ENCODE results near the gene SH3RF3.

Gene SH3RF3

DNA sequence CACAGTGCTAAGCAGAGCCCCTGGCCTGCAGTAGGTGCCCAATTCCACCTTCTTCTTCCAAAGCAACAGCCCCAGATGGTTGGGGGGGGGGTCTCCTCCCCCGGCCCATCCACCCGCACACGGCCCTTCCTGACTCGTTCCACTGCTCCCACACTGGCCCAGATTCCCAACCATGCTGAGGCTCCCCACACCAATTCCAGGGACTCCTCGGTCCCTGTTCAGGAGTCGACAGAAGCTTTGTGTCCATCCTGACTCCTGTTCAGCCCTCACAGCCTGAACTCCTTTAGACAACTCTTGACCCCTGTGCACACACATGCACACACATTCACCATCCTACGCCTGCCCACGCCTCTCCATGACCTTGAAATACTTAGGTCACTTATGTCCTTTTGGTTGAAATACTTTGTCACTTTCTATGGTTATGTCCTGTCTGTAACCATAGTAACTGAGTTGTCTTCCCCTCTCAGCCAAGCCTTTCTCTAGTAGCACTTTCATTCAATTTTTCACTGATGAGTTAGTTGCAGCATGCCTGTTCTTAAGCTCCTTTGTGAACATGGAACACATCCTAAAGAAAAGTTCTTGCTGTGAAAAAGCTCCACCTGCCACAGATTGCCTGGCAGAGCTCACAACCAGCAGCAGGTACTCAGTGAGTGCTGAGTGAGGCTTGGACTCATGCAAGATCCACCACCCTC, 258.9 kb downstream of the SH3RF3 start:
- DNase-seq, result peak in 3 of 10 donors; percentile 29 to 49 (median 32)
- intact Hi-C loops (cut with DNase I), result no loop called here

DNA sequence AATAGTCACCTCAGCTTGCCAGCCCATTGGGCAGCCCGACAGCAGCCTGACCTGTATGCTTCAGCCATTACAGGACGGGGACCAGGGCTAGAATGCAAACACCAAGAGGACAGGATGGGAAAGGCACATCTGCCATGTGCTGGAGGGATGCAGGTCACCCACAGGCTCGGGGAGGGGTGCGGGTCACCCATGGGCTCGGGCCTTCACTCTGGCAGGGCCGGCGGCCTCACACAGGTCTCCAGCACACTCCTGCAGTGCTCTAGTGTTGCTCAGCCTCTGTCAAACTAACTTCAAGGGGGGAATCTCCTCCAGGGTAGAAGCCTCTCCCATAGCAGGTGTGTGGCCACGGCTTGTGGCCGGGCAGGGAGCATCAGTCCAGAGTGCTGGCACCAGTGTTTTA, 262.2 kb downstream of the SH3RF3 start:
- peak in 1 of 10 donors; percentile 49 for DNase-seq
- intact Hi-C loops (cut with DNase I), result no loop called here

DNA sequence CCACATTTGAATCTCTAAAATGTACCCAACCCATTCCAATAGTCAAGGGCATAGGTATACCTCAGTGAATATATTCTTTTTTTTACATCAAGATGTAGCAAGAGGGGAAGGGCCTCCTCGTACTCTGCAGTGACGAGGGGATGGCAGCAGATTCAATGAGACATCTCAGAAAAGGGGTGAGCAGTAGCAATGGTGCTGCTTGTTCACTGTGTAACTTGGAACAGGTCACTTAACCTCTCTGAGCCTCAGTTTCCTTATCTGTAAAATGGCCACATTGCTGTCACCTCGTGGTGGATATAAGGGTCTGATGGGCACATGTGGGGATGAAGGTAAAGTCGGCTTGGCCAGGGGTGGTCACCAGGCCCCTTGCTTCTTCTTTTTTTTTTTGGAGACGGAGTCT, 263.1 kb downstream of the SH3RF3 start:
- DNase-seq, result no peak
- intact Hi-C loops (cut with DNase I), result no loop called here

DNA sequence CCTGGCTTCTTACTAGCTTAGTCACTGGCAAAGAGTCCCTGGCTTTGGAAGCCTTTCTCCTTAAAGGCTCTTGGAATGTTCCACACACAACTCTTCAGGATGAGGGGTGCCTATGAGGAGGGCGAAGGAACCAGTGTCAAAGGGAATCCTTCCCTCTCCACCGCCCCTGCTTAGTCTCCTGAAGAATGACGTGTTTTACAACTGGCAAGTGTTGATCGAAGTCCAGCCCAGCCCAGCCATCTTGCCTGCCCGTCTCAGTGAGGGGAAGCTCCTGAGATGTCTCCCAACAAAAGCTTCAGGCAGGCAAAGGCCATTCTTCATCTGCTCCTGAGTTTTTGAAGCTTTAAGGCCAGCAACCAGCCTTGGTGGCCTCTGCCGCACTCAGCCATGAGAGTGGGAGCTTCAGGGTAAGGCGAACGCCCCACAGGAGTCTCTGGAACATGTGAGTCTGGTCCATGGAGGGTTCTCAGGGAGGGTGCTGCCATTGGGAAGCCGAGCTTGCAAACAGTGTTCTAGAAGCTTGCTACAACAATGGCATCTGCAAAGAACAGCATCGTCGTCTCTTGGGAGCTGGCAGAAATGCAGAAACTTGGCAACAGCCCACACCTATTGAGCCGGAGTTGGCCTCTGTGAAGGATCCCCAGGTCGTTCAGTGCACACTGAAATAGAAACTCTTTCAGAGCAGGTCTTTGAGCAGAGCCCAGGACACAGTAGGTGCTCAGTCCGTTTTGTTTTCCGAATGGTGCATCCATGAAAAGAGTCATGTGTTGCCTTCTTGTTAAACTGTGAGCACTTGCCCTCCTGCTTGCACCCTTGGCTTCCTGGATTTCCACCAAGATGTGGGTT, 264.0 kb downstream of the SH3RF3 start:
- DNase-seq, result peak in 2 of 10 donors; percentile 20 to 23
- intact Hi-C loops (cut with DNase I), result no loop called here

GRCh38 chr2:109393662-109393972, 264.6 kb downstream of the SH3RF3 start:
- intact Hi-C loops (cut with DNase I), result no loop called here
- DNase-seq, result no peak

- no peak for DNase-seq
- intact Hi-C loops (cut with DNase I), result no loop called here
Measured at GRCh38 chr2:109395494-109396201, 266.6 kb downstream of the SH3RF3 start.

DNA sequence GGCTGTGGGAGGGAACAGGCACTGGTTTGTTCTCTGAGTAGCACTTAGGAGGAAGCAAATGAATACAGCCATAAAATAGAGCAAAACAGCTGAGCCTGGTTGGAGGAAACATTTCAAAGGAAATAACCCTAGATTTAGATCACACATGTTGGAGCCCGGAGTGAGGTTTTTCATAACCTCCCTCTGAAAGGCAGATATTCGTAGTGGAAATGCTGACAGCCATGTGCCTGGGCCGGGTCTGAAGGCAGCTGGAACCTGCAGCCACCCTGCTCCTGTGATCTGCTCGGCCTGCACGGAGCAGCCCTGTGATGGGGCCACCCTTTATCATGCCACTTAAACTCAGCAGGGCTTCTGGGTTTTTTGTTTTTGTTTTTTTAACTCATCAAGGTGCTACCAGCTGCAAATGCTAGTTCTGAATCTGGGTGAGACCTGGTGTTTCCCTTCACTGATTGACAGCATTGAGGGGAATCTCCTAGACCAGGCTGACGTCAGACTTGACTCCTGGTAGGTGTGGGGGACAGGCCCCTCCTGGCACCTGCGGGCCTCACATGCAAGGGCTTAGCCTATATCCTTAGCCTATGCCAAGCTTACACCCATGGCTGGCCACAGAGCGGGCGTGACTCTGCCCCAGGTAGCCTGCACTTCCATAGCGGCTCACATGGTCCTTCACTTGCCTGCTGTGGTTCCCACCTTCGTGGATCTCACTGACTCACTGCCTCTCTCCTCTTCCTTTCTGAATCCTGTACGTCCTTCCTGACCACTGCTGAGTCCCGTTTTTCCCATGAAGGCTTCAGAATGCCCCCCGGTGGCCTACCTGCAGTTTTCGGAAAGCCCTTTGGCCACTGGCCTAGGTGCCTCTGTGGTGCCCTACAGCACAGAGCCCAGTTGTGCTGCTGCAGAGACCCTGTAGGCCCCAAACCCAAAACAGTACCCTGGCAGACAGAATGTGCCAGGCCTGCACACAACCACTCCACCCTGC, 267.5 kb downstream of the SH3RF3 start:
- DNase-seq, result no peak
- intact Hi-C loops (cut with DNase I), result no loop called here

DNA sequence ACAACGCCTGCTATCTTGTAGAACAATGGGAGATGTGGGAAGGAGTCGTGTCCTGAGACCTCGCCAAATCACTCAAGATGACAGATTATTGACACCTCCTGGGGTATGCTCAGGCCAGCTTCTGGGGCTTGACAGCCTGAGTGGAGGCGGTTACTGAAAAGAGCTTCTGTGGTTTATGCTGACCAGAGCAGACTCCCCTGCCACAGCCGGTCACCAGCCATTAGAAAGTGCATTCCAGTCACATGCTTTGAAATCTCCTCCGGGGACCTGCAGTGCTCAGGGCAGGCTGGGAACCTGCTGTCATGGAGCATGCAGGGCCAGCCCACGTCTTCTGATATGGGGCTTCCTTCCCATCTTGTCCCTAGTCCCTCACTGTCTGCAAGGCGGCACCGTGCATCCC, 268.9 kb downstream of the SH3RF3 start:
- intact Hi-C loops (cut with DNase I), result no loop called here
- DNase-seq, result no peak

DNA sequence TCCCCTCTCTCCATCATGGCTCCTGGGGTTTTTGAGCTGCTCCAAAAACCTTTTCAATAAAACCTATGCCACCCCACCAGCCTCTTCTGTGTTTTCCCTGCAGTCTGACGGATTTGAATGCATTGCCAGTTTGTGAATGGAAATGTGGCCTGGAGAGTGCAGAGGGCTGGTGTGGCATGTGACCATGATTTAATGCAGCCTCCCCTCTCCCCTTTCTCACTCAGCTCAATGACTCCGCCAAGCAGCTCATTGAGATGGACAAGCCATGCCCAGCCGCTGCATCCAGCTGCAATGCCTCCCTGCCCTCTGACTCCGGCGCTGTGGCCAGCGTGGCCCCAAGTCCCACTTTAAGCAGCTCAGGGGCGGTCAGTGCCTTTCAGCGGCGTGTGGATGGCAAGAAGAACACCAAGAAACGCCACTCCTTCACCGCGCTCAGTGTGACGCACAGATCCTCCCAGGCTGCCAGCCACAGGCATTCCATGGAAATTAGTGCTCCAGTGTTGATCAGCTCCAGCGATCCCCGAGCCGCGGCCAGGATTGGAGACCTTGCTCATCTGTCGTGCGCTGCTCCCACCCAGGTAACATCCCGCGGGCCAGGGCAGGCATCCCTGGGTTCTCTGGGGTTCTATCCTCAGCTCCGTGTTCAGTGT, 269.5 kb downstream of the SH3RF3 start:
- intact Hi-C loops (cut with DNase I), result no loop called here
- DNase-seq, result no peak

GRCh38 chr2:109399066-109399465, 270.1 kb downstream of the SH3RF3 start:
- DNase-seq, result no peak
- intact Hi-C loops (cut with DNase I), result no loop called here

DNA sequence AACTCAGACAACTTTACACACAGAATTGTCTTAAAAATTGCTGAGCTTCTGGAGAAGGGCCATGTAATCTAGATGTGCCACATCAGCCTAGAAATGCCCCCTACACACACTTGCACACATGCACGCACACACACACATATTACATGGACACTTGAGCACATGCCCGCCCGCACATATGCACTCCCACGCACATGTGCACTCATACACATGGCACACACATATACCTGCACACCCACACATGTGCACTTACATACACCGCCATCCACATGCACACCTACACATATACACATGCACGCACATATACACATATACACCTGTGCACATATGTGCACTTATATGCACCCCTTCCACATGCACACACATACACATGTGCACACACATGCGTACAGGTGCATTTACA, 271.1 kb downstream of the SH3RF3 start:
- DNase-seq, result no peak
- intact Hi-C loops (cut with DNase I), result no loop called here

DNA sequence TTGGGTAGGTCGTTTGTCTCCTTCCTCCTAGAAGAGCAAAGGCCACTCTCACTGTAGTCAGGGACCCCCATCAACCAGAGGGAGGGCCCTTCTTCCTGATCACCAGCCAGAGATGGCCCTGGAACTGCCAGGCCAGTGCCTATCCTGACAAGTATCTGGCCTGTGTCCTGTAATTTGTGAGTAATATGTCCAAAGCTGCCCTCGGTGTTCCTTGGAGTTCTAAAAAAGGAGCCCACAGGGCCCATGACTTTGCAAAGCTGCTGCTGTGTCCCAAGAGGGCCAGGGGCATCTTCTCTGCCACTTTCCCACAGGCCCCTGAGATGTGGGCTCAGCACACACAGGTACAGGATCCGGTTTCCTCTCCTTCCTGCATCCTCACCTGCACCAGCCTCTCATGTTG, 272.4 kb downstream of the SH3RF3 start:
- intact Hi-C loops (cut with DNase I), result no loop called here
- DNase-seq, result no peak

- DNase-seq, result no peak
- intact Hi-C loops (cut with DNase I), result no loop called here
Measured at GRCh38 chr2:109402180-109402579, 273.2 kb downstream of the SH3RF3 start.

- intact Hi-C loops (cut with DNase I), result no loop called here
Measured at GRCh38 chr2:109402980-109403840, 274.2 kb downstream of the SH3RF3 start.

GRCh38 chr2:109403841-109404201, 274.8 kb downstream of the SH3RF3 start:
- intact Hi-C loops (cut with DNase I), result no loop called here
- DNase-seq, result no peak

More at GRCh38 chr2:109402980-109403840, 274.2 kb downstream of the SH3RF3 start:
- DNase-seq, result no peak

GRCh38 chr2:109404681-109405080, 275.7 kb downstream of the SH3RF3 start:
- intact Hi-C loops (cut with DNase I), result no loop called here
- DNase-seq, result no peak

GRCh38 chr2:109405873-109406272, 276.9 kb downstream of the SH3RF3 start:
- intact Hi-C loops (cut with DNase I), result no loop called here

GRCh38 chr2:109406301-109406700, 277.3 kb downstream of the SH3RF3 start:
- no peak for DNase-seq

More at GRCh38 chr2:109405873-109406272, 276.9 kb downstream of the SH3RF3 start:
- DNase-seq, result no peak

More at GRCh38 chr2:109406301-109406700, 277.3 kb downstream of the SH3RF3 start:
- intact Hi-C loops (cut with DNase I), result no loop called here
